Skin epidermis (tissue), 12 donors: ENCODE data around the gene FN1.
"Not testable (repeated sequence)": the region's sequence is repeated elsewhere in the genome, so short reads cannot be mapped to it uniquely, and the experiment has no call there.

Experiments
- H3K27ac ChIP-seq, 21 experiments: fragments of 200-600 bp; sonication (generic) in 11 of 21; one replicate each; pipeline ENCODE4 v1.5.0; 2020; ENCODE audit warnings: mild to moderate bottlenecking in 3 of 21, inconsistent platforms in 2 of 21, moderate library complexity in 2 of 21
- H3K4me3 ChIP-seq, 7 experiments: fragments of 200-600 bp; sonication (generic) in 2 of 7; one replicate each; pipeline ENCODE4 v1.5.0; 2020; ENCODE audit warnings: inconsistent platforms in 2 of 7, mild to moderate bottlenecking in 2 of 7, moderate library complexity in 1 of 7

Gene FN1

DNA sequence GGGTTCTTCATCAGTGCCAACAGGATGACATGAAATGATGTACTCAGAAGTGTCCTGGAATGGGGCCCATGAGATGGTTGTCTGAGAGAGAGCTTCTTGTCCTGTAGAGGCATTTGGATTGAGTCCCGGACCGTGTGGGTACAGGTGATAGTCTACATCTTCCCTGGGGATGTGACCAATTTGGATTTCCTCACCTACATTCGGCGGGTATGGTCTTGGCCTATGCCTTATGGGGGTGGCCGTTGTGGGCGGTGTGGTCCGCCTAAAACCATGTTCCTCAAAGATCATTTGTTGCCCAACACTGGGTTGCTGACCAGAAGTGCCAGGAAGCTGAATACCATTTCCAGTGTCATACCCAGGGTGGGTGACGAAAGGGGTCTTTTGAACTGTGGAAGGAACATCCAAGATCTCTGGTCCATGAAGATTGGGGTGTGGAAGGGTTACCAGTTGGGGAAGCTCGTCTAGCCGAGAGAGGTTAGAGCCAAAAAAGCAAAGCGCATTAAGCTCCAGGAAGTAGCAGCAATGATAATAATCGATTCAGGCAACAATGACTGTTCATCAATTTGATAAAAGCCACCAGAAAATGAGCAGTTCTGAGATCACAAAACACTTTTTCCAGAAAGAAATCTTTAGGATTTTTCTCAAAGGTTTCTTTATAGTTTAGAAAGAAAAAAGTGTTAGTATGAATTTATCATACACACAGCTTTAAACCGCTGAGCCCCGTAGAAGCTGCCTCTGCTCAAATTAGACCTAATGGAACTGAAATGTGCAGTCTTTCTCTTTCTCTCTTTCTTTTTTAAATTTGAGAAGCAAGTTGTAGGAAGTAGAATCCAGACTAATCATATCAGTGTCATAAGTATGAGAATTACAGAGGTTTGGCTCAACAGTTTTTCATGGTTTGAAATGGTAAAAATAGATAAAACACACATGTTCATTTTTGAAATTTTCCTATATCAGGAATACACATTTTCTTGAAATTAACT lies 63.7 kb downstream of the FN1 start:
- H3K27ac ChIP-seq = no peak overlapping the region
- H3K4me3 ChIP-seq = no peak overlapping the region

DNA sequence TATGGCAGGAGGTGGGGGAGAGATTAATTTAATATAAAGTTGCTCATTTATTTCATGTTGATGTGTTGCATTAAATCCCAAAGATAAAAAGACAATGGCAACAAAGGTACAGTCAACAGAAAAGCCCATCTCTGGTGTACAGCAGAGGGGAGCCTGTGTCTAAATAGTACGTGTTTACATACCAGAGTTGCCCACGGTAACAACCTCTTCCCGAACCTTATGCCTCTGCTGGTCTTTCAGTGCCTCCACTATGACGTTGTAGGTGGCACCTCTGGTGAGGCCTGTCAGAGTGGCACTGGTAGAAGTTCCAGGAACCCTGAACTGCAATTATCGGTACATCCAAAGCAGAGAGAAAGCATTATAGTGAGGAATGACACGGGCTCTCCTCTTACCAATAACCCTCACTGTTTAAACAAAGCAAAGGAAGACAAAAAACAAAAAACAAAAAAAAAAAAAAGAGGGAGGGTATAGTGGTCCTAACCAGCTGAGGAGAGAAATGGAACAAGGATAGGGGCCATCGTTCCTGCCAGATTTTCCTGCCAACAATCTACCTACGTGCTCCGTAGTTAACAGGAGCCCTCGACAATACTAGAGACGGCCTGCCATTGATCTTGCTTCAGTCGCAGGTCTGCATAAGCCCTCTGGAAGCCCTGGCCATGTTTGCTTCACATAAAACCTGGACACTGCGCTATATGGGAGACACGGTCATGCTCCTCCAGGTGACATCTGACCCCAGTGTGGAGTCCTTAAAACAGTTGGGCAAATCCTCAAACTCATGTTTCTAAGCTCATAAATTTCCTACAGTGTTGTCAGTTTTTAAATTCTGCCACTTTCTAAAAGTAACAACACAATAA lies 65.5 kb downstream of the FN1 start:
- H3K4me3 ChIP-seq = no peak overlapping the region
- H3K27ac ChIP-seq = no peak overlapping the region

DNA sequence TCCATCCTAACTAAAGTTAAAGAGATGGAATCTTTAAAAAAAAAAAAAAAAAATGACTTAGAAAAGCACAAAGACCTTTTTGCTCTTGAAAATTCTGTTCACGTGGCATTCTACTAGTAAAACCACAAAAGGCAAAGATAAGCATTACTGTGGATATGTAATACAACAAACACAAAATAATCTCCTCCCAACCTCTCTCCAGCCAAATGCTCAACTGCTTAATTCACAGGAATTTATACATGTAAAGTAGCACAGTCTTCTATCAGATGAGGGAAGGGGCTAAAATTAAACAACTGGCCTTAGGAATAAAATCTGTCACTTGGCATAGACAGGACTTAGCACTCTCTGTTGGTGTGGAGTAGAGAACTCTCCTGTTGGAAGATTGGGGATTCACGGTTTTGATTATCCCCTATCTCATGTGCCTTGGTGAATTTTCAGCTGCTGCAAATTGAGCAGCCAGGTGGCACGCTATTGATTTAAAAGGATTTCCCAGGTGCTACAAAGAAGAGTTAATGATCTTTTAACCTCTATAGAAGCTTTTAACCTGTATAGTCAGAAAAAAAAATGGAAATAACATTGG lies 66.6 kb downstream of the FN1 start:
- no peak overlapping the region for H3K4me3 ChIP-seq

DNA sequence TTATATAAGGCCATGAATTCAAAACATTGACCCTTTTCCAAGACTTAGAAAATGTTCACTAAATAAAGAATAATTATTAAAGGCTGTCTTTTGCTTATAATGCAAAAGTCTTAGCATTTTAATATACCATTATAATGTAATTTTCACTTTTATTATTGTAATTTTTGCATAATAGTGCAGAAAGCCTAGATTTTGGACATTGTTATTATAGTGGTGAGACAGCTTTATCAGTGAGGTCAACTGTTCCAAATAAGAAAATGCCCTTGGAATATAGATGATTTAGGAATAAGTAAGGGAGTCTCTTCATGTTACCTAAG lies 67.4 kb downstream of the FN1 start:
- Histone ChIP-seq H3K27ac (no peak overlapping the region), H3K4me3 (no peak overlapping the region)

More for the DNA sequence above, 66.6 kb downstream of the FN1 start:
- no peak overlapping the region for H3K27ac ChIP-seq

DNA sequence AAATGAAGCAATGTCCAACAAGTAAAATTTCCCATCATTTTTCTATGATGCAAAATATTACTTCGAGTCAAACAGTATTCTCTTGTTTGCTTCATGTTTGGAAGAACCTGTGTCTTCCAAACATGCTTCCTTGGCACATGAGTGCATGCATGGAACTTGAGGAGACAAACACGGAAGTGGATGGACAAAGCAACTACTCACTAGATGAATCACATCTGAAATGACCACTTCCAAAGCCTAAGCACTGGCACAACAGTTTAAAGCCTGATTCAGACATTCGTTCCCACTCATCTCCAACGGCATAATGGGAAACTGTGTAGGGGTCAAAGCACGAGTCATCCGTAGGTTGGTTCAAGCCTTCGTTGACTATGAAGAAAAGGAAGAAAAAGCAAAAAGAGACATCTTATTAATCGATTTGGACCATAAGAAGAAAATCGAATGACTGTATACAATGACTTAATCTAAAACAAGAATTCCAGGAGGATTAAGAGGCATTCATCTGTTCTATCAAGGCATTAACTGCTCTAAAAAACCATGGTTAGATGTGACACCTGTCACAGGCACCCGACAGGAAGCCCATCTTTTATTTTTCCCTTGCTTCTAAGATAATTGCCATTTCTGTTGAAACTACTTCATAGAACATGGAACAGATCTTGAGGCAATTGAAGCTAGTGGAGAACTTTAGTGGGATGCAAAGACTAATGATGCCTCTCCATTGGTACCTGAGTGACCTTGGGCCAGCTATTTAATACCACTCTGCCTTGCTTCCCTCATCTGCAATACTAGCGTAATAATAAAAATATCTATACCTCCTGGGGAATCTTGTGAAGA lies 68.0 kb downstream of the FN1 start:
- Histone ChIP-seq H3K4me3 (no peak overlapping the region), H3K27ac (no peak overlapping the region)

DNA sequence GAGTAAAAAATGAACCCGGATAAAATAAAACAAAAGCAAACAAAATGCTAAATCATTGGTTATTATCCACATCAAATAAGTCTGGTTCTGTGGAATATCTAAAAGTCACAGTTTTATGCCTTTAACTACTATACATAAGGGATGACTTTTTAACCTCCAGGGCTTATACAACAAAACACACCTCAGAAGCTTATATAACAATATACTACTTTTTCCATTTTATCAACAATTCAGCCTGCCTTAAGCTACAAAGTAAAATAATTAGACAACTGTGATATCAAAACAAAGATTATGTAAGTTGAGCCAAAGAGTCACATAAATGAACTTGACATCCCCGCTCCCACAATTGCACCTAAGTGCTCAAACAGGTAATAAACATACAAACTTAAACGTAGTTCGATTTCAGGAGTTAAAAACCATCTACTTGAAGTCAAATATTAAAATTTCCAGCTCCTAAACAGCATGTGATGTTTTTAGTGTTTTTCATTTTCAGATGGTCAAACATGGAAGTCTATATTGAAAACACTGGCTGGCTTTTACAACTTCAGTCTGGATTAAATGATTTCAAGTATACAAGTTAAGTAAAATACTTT lies 69.3 kb downstream of the FN1 start:
- no peak overlapping the region for H3K4me3 ChIP-seq

DNA sequence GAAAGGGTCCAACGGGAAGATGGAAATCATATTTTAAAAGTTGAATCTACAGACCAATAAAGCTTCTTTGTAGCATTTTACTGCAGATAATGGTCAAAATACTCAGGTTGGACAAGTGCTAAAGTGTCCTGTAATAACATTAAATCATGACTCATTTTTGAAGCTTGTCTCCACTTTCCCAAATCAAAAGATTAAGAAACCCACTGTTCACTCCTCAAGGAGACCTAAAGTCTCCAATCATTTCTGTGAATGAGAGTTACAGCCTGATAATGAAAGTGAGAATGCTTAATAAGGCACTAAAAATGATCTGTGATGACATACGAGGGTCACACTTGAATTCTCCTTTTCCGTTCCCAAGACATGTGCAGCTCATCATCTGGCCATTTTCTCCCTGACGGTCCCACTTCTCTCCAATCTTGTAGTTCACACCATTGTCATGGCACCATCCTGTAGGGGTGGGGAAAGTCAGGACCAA lies 70.6 kb downstream of the FN1 start:
- H3K27ac ChIP-seq = no peak overlapping the region
- no peak overlapping the region for H3K4me3 ChIP-seq

More for the DNA sequence above, 69.3 kb downstream of the FN1 start:
- H3K27ac ChIP-seq = no peak overlapping the region

DNA sequence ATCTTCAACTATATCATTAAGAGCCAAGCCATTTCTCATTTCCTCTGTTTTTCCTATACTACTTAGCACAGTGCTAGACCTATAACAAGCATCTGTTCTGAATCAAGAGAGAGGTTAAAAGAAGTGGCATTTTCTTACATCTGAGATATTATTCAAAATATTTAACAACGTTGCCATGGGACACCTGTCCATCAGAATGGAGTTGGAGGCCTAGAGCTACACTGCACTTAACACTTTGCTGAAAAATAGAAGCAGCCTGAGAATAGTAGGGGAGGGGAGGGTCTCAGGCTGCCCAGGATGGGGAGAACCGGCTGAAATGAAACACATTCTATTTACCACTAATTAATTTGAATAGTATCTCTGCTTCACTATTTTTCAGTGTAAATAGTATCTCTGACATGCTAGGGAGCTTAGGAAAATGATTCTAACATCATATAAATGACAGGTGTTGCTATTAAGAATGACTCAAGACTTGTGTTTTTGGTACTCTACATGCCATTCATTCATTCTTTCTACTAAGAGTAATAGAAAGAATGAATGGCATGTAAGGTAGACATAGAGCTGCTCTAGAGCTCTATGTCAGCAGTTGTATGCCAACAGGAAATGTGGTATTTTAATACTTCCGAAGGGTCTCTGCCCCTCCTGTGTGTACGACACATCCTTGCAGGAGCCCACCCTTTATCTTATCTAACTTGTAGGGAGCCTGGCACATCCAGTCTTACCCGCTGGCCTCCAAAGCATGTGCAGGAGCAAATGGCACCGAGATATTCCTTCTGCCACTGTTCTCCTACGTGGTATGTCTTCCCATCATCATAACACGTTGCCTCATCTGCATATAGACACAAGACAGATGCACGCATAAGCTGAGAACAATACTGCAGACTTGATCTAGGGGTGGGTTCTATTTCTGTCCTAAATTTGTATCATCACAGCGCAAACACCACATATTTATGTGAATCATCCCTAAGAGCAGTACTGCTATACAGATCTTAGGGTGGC lies 71.4 kb downstream of the FN1 start:
- Histone ChIP-seq H3K27ac (no peak overlapping the region), H3K4me3 (no peak overlapping the region)

DNA sequence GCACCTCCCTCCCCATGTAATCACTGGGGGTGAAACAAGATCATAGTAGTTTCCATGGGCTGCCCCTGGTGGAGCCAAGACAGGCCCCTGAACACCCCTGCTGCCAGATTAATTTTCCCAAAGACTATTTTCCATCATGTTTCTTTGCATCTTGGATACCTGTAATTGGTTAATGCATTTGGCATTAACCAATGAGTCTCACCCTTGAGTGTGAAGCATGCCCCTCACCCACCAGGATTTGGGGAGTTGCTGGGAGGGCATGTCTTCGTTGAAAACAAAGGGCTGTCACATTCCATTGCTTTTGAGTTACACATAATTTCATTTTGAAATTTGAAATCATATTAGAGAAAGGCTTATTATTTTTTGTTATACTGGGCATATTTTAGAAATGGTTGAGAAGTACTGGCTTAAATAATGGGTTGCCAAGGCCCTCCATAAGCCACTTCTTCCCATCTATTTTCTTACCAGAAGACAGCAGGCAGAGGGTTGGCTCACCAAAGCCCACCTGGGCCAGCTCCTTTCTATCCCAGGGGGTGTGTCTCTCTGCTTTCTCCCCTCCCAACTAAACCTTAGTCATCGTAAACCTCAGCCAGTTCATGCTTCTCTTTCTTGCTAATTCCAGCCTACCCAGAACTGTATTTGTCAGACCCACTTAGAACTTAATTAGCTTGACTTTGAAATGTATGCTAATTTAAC lies 72.3 kb downstream of the FN1 start:
- Histone ChIP-seq H3K27ac (no peak overlapping the region), H3K4me3 (no peak overlapping the region)

DNA sequence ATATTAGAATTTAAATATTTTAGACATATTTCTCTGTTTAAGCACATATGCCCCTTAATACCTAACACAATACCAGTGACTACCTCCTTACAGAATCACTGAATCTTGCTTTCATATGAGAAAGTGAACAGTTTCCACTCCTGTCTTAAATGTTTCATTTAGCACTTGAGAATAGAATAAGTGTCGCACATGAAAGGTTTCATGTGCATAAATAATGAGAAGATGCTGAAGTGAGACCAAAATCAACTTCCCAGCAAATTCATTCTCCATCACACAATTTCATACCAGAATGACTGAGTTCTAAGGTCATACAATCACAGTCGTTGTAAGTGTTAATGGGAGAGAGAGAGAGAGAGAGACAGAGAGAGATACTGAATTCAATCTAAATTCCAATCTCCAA lies 72.8 kb downstream of the FN1 start:
- H3K27ac ChIP-seq = no peak overlapping the region
- no peak overlapping the region for H3K4me3 ChIP-seq

DNA sequence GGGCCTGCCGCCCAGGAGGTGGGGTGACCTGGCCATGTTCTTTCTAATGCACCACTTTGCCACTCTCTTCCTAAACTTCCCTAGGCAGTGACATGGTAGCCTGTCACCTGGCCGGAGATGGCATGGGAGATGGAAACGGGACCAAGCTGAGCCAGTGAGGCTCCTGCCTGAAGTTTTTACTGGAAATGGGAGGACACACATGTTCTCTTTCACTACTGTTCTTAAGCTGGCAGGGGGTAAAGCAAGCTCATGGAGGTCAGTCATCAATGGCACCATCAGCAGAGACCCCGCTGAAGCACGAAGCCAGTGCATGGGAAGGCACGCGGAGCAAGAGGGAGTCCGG lies 73.3 kb downstream of the FN1 start:
- no peak overlapping the region for H3K4me3 ChIP-seq
- H3K27ac ChIP-seq = no peak overlapping the region

DNA sequence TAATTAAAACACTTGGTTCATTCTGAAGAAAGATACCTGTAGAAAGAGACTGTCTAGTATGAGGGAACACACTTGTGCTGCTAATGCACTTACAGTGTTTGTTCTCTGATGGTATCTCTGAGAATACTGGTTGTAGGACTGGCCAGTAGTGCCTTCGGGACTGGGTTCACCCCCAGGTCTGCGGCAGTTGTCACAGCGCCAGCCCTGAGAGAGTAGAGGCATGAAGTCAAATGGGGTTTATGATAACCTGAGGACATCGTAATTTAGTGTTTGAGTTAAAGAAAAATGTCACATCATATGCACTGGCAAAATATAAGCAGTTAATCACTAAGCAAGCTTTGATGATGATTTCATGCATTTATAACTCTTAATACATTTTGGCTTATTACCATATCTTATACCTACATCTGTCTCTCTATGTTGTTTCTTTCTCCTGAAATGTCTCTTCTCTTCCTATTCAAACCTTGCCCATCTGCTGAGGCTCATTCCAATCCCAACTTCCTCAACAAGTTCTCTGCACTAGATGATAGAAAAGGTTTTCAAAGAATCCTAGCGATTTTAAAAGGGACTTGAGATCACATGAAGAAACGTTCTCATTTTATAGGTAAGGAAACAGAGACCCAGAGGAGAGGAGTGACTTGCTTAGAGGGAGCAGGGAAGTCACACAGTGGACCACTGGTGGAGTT lies 73.8 kb downstream of the FN1 start:
- no peak overlapping the region for H3K27ac ChIP-seq

DNA sequence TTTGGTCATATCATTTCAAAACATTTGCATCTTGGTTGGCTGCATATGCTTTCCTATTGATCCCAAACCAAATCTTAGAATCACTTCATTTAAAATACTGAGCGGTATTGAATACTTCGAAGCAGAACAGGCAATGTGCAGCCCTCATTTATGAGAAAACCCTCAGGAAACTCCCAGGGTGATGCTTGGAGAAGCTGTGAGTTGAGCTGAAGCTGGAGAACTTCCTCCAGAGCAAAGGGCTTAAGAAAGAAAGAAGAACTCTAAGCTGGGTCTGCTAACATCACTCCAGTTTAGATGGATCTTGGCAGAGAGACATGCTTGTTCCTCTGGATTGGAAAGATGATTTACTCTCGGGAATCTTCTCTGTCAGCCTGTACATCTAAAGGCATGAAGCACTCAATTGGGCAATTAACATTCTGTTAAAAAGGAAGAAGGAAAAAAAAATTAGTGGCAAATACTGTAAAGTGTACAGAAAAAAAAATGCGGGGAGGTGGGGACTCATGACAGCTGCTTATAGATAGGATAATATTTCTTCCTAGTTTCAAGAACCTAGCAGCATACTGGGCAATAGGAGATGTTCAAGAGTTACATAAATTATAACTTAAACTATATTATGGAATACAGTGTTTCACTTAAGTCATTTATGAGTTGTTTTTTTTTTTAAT lies 74.5 kb downstream of the FN1 start:
- no peak overlapping the region for H3K27ac ChIP-seq
- no peak overlapping the region for H3K4me3 ChIP-seq

More for the DNA sequence above, 73.8 kb downstream of the FN1 start:
- no peak overlapping the region for H3K4me3 ChIP-seq

DNA sequence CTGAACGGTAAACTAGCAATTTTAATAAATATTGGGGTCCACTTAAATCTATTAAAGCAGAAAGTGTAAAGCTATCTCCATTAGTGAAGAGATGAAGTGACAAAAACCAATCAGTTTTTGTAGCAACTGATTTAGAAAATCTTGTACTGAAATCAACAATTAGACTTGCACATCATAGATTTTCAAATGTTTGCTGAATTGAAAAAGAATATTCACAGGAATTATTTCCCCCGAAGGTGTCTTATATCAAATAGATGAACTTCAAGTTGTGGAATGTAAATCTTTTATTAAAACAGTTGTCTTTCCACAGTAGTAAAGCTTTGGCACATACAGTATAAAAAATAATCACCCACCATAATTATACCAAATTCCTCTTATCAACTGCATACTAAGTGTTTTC lies 75.3 kb downstream of the FN1 start:
- H3K4me3 ChIP-seq = no peak overlapping the region
- no peak overlapping the region for H3K27ac ChIP-seq

DNA sequence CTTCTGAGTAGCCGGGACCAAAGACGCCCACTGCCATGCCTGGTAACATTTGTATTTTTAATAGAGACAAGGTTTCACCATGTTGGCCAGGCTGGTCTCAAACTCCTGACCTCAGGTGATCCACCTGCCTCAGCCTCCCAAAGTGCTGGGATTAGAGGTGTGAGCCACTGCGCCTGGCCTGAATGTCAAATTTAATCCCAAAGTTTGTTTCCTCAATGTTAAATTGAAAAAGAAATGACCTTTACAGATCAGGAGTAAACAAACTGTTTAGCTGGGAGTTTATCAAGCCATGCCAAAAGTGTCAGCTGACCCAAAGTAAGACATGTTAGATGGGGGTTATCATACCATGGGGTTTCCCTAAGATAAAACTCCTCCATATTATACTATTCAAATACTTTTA lies 75.8 kb downstream of the FN1 start:
- not testable (repeated sequence) for H3K27ac ChIP-seq, H3K4me3 ChIP-seq

DNA sequence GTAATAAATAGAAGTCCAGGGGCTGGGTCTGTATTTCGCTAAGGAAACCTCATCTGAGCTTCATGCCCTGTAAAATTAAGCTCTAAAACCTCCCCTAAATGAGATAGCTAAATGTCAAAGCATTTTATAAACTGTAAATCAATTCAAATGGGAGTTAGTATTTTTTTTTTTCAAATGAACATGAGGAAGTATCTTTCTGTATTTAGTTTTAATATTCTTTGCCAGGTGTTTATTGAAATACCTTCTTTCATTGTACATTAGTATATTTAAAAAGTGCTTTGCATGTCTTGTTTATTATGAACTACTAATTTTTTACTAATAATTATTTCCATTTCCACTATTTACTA lies 76.3 kb downstream of the FN1 start:
- no peak overlapping the region for H3K4me3 ChIP-seq
- H3K27ac ChIP-seq = no peak overlapping the region
